ENCODE results near the gene PRDX6. TPM values are rescaled to one million over a fixed set of nuclear protein-coding genes. Genes with fewer than 3 reads are reported as not detected.
A peak's percentile ranks its signal among the peaks of the same experiment; 100 is the strongest.

PRDX6 gene
- total RNA-seq, 1 experiment from 2014 or later, result 533 TPM

DNA sequence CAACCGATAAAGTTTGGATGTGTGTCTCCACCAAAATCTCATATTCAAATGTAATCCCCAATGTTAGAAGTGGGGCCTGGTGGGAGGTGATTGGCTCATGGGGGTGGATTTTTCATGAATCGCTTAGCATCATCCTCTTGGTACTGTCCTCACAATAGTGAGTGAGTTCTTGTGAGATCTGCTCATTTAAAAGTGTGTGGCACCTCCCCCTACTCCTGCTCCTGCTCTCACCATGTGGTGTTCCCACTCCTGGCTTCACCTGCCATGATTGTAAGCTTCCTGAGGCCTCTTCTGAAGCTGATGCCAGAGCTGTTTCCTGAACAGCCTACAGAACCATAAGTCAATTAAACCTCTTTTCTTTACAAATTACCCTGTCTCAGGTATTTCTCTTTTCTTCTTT lies 28.2 kb upstream of the PRDX6 start:
- Mint-ChIP-seq H3K36me3 (ENCODE audit: insufficient read depth in 1 of 3, low read depth in 3 of 3) (peaks cover 18 to 38% (median 35%) of the 10 kb centered on the region in 3 experiments), H3K9me3 (peaks cover 29 to 32% of the 10 kb centered on the region in 2 experiments)

More for the DNA sequence above, 28.2 kb upstream of the PRDX6 start:
- peaks cover 32 to 67% of the 10 kb centered on the region in 2 experiments for H3K4me1 Mint-ChIP-seq
- TF ChIP-seq, protein P1, sequence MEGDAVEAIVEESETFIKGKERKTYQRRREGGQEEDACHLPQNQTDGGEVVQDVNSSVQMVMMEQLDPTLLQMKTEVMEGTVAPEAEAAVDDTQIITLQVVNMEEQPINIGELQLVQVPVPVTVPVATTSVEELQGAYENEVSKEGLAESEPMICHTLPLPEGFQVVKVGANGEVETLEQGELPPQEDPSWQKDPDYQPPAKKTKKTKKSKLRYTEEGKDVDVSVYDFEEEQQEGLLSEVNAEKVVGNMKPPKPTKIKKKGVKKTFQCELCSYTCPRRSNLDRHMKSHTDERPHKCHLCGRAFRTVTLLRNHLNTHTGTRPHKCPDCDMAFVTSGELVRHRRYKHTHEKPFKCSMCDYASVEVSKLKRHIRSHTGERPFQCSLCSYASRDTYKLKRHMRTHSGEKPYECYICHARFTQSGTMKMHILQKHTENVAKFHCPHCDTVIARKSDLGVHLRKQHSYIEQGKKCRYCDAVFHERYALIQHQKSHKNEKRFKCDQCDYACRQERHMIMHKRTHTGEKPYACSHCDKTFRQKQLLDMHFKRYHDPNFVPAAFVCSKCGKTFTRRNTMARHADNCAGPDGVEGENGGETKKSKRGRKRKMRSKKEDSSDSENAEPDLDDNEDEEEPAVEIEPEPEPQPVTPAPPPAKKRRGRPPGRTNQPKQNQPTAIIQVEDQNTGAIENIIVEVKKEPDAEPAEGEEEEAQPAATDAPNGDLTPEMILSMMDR (conservative IDR thresholded peaks at IDR 0.05), result no peak
- Histone ChIP-seq H4K20me1 (ENCODE audit: control insufficient read depth, insufficient read depth, insufficient read length) (no peaks in the 10 kb centered on the region), H2BK12ac (ENCODE audit: insufficient read length, low read depth, low read length) (no peak overlapping the region), H2BK120ac (ENCODE audit: low read depth, low read length, poor library complexity, severe bottlenecking) (no peak overlapping the region), H3K79me2 (ENCODE audit: insufficient read depth, low read length) (no peaks in the 10 kb centered on the region), H4K5ac (ENCODE audit: insufficient read length, low read depth, low read length) (no peak overlapping the region), H3K27ac (ENCODE audit: insufficient read length, low read depth, low read length) (peak overlapping the region; percentile 67), H2BK15ac (ENCODE audit: low read depth, low read length) (no peak overlapping the region), H3K4me2 (ENCODE audit: insufficient read depth, insufficient read length, low read length) (no peak overlapping the region), H2BK5ac (ENCODE audit: insufficient read length, low read length) (no peak overlapping the region), H3K27me3 (ENCODE audit: insufficient read depth, low read length) (no peaks in the 10 kb centered on the region), H3K23me2 (ENCODE audit: insufficient read length, low read depth, low read length, poor library complexity, severe bottlenecking) (no peaks in the 10 kb centered on the region), H3T11ph (ENCODE audit: low read length) (no peak overlapping the region), H3K79me1 (ENCODE audit: insufficient read depth, low read depth, low read length, poor library complexity, severe bottlenecking) (no peaks in the 10 kb centered on the region), H3K18ac (ENCODE audit: insufficient read length, low read depth, low read length) (no peak overlapping the region), H3K4ac (ENCODE audit: low read depth, low read length) (no peak overlapping the region; the same call in 1 of the 2 replicates), H3K4me1 (ENCODE audit: insufficient read depth, low read length) (peaks cover 2% of the 10 kb centered on the region; the same call in 1 of the 2 replicates), H3K9ac (ENCODE audit: extremely low read depth, insufficient read length, low read length) (no peak overlapping the region), H4K91ac (ENCODE audit: insufficient read length, low read depth, low read length) (no peak overlapping the region), H3K23ac (ENCODE audit: insufficient read length, low read depth, low read length) (no peak overlapping the region), H3K56ac (ENCODE audit: insufficient read length, low read depth, low read length) (no peak overlapping the region), H2AFZ (ENCODE audit: low read length) (no peak overlapping the region), H4K8ac (replicated peaks; ENCODE audit: insufficient read length, low read depth, low read length) (no peak overlapping the region), H2AK5ac (ENCODE audit: insufficient read length, low read length) (no peak overlapping the region), H3K9me3 (ENCODE audit: control insufficient read depth, low read depth, low read length) (peaks cover 6% of the 10 kb centered on the region), H3K14ac (ENCODE audit: insufficient read depth, low read length) (no peak overlapping the region), H2BK20ac (ENCODE audit: low read depth, low read length, poor library complexity, severe bottlenecking) (no peak overlapping the region)
- peak overlapping the region; percentile 86 to 95 (median 90); a peak in 5 of 7 replicates for H3K27ac Mint-ChIP-seq
- H3K4me3 Mint-ChIP-seq, result no peak overlapping the region; a peak in 1 of 5 replicates
- DNase-seq, result peak; percentile 59
- H3K27me3 Mint-ChIP-seq (ENCODE audit: low read depth), result no peaks in the 10 kb centered on the region
- WGBS (ENCODE audit: extremely low coverage, insufficient read length, low lambda C conversion rate), result no CpG with 5 or more reads among the region's 2 CpGs
